HL-60/S4 (cell line): ENCODE measurements around the gene CA4.

Experiments used
- in situ Hi-C: fragments of 300-500 bp; cut with MboI; formaldehyde crosslinking; loops from 2 replicates; pipeline ENCODE4 v1.14.3; 2022; ENCODE audit warnings: low sequenced_read_pairs

CA4 gene

GRCh38 chr17:60128171-60128859 is 21.5 kb upstream of the CA4 start:
- in situ Hi-C loops, result loop anchor here (25.0 kb wide), 1 partner anchor 509 kb away; no protein-coding TSS in a partner anchor

GRCh38 chr17:60129164-60129563 is 20.6 kb upstream of the CA4 start:
- in situ Hi-C loops, result loop anchor here (25.0 kb wide), 1 partner anchor 508 kb away; no protein-coding TSS in a partner anchor

DNA sequence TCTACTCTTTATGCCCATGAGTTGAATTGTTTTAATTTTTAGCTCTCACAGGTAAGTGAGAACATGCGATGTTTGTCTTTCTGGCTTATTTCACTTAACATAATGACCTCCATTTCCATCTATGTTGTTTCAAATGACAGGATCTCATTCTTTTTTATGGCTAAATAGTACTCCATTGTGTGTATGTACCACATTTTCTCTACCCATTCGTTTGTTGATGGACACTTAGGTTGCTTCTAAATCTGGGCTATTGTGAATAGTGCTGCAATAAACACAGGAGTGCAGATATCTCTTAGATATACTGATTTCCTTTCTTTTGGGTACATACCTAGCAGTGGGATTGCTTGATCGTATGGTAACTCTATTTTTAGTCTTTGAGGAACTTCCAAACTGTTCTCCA is 19.3 kb upstream of the CA4 start:
- in situ Hi-C loops, result loop anchor here (10.0 to 25.0 kb wide), 2 partner anchors 294 to 507 kb away; partner anchors contain the start of gene CHCT1

DNA sequence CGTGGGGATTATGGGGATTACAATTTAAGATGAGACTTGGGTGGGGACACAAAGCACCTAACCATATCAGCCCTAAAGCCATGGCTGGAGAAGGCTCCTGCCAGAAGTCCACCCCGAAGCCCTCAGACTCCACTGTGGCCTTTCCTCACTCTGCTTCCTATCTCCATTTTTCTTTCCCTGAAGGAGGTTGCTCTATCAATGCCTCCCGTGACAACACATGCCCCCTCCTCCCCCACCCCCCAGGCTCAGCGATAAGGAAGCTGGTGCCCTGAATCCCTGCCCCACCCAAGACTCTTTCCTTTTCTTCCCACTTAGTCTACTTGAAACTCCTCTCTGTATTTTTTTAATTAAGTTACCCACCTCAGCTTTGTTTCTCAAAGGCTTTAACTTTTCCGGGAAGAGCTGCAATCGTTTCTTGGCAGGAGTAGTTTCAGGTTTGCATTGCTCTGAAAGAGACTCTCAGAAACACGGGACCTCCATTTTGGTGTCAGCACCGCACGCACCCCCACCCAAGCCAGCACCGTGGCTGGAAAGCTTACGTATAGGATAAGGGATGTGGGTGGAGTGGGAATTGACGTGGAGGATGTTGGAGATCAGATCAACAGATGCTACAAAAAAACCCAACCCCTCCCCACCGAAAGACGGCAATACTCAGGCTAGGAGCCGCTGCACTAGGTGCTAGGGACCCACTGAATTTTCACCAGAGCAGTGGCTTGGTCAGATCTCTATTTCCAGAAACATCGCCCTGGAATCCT is 15.2 kb upstream of the CA4 start:
- in situ Hi-C loops, result loop anchor here (10.0 to 25.0 kb wide), 2 partner anchors 290 to 503 kb away; partner anchors contain the start of gene CHCT1

GRCh38 chr17:60135151-60135950 is 14.4 kb upstream of the CA4 start:
- in situ Hi-C loops, result loop anchor here (10.0 to 25.0 kb wide), 2 partner anchors 289 to 502 kb away; partner anchors contain the start of gene CHCT1

DNA sequence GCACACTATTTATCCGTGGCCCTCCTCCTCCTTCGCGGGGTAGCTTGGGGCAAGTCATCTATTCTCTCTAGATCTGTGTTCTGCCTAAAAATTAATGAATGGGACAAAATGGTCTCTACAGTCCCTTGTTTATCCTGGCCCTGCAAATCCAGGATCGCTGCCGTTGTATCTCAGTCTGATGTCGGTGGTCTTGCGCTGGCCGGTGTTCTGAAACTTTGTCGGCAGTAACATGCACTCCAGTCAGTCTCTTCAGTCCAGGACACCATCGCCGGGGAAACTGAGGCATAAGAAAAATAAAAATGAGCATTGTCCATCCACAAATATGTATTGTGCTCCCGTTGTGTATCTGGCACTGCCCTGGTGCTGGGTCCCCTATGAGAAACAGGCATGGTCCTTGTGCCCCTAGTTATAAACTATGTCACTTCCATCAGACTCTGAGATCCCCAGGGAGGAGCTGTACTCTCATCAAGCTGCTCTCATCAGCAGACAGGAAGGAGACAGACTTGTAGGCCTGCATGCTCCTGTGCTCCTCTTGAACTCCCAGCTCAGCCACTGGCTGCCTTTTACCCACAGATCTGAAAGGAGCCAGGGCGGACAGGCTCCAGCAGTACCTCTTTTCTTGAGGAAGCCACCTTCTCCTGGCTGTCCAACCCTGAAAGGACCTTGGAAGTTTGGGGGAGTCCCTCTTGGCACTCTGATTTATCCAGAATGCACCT is 13.7 kb upstream of the CA4 start:
- in situ Hi-C loops, result loop anchor here (10.0 to 25.0 kb wide), 2 partner anchors 289 to 501 kb away; partner anchors contain the start of gene CHCT1

GRCh38 chr17:60137731-60138130 is 12.0 kb upstream of the CA4 start:
- in situ Hi-C loops, result loop anchor here (10.0 to 25.0 kb wide), 2 partner anchors 287 to 500 kb away; partner anchors contain the start of gene CHCT1

DNA sequence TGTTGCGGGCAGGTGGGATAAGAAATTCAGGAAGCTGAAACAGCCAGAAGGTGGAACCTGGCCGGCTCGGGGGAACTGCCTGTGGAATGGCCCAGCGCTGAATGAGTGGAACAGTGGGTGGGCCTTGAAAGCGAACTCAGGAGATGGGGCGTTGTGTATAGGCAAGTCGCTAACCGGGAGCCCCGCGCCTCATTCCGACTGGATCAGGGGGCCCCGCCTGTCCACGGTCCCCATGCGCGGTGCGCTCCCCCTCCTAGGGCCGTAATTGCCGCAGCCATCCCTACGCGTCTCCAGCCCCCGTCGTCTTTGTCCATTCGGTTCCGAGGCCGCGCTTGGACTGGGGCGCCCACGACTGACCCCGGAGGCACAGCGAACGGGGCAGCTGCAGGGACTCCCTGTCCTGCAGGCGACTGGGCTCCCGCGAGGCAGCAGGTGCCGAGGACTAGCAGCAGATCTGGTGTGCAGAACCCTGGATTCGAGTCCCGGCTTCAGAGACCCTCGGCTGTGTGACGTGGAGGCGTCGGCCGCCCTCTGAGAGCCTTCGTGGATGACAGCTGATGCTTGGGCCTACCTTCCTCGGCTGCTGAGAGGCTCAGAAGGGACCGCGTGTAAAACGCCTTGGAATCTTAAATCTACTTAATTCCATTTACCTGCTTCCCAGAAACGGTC is 10.9 kb upstream of the CA4 start:
- in situ Hi-C loops, result loop anchor here (10.0 to 25.0 kb wide), 2 partner anchors 286 to 498 kb away; partner anchors contain the start of gene CHCT1

DNA sequence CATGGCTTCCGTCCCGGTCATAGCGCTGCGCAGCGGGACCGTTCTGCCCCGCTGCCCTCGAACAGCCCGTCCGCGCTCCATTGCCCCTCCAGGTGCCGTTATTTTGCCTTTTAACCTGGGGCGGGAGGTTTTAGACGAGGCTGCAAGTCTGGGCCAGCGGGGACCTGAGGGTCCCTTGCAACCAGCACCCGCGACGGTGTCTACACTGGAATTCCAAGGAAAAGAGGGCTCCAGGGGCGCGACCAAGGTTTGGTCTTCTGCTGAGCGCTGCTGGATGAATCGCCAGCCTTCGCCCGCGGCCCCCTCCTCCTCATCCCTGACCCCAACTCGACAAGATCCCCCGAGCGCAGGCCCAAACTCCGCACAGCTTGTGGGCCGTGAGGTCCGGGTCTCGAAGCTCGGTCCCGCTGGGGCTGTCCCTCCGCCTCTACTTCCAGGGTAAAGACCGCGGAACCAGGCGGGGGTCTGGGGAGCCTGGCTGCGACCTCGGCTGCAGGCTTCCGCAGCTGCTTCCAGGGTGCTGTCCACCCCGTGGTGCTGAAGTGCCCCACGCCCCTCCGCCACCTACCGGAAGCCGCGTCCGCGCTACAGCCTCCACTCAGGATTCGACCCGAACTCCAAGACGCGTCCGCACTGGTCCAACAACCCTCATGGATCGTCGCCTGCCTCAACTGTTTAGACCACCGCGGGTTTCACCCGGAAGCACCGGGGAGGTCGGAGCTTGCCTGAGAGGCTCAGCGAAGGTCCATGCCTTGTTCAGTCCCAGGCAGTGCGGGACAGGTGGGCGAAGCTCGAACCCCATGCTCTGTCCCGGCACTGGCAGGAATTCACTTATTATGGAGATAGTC is 10.1 kb upstream of the CA4 start:
- in situ Hi-C loops, result loop anchor here (10.0 to 25.0 kb wide), 2 partner anchors 285 to 498 kb away; partner anchors contain the start of gene CHCT1

- in situ Hi-C loops, result loop anchor here (25.0 kb wide), 1 partner anchor 496 kb away; no protein-coding TSS in a partner anchor
Measured at GRCh38 chr17:60141111-60142018, 8.4 kb upstream of the CA4 start.

DNA sequence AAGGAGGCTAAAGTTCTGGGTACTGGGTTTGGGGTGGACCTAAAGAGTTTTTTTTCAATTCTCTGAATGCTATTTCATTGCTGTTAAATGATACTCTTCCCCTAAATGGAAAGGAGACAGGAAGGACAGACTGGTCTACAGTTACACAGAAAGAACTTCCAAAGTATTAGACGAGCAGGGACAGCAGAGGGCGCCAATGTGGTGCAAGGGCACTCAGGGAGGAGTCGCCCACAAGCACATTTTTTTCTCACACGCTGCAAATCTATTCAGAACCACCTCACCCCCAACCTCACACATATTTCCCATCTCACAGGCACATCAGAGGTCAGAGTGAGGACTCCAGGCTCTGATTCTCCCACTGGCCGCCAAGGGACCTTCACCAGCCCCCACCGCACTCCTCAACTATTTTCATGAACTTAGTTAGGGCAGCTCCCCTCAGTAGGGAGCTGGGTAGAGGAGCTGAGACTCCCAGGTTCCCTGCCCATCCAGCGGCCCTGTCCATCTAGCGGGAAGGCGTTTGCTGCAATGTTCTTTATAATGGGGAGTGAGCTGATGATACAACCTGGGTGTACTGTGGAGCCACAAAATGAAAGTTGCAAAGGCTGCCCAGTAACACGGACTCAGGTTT is 6.8 kb upstream of the CA4 start:
- in situ Hi-C loops, result loop anchor here (25.0 kb wide), 1 partner anchor 494 kb away; no protein-coding TSS in a partner anchor

GRCh38 chr17:60145006-60145935 is 4.5 kb upstream of the CA4 start:
- in situ Hi-C loops, result loop anchor here (25.0 kb wide), 1 partner anchor 492 kb away; no protein-coding TSS in a partner anchor

DNA sequence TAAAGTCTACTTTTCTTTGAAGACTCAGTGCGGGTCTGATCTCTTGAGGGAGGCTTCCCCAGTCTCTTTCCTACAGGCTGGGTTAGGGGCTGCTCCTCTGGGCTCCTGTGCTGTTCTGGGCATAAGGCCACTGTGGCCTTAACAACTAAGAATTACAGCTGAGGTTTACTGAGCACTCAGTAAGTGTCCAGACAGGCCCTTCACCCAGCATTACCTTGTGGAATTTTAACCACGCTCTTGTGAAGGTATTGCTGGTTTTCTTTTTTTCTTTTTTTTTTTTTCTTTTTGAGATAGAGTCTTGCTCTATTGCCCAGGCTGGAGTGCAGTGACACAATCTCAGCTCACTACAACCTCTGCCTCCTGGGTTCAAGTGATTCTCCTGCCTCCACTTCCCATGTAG is 3.6 kb upstream of the CA4 start:
- in situ Hi-C loops, result loop anchor here (25.0 kb wide), 1 partner anchor 491 kb away; no protein-coding TSS in a partner anchor

GRCh38 chr17:60147553-60148223 is 2.1 kb upstream of the CA4 start:
- in situ Hi-C loops, result loop anchor here (25.0 kb wide), 1 partner anchor 490 kb away; no protein-coding TSS in a partner anchor

- in situ Hi-C loops, result loop anchor here (25.0 kb wide), 1 partner anchor 489 kb away; no protein-coding TSS in a partner anchor
Measured at GRCh38 chr17:60148373-60148772, 1.4 kb upstream of the CA4 start.
